ENCODE results near the gene GPBP1L1. TPM values are rescaled to one million over a fixed set of nuclear protein-coding genes. Genes with fewer than 3 reads are reported as not detected.
"Not testable (repeated sequence)": the region's sequence is repeated elsewhere in the genome, so short reads cannot be mapped to it uniquely, and the experiment has no call there.

GPBP1L1 gene, protein sequence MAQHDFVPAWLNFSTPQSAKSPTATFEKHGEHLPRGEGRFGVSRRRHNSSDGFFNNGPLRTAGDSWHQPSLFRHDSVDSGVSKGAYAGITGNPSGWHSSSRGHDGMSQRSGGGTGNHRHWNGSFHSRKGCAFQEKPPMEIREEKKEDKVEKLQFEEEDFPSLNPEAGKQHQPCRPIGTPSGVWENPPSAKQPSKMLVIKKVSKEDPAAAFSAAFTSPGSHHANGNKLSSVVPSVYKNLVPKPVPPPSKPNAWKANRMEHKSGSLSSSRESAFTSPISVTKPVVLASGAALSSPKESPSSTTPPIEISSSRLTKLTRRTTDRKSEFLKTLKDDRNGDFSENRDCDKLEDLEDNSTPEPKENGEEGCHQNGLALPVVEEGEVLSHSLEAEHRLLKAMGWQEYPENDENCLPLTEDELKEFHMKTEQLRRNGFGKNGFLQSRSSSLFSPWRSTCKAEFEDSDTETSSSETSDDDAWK
- polyA plus RNA-seq (ENCODE audit: insufficient read length in 3 of 3) = 100 to 1,000 TPM; 110 to 117 (median 115) TPM

- DNase-seq (ENCODE audit: low read depth in 3 of 3, low spot score in 2 of 3) = peak; percentile 91 to 93 (median 93)
Measured at GRCh38 chr1:45686288-45687013, at the start of gene GPBP1L1. Gene GPBP1L1 (minus strand): TSS chr1:45686533. CDS start chr1:45659087, 27,446 bp downstream.

- DNase-seq (ENCODE audit: low read depth in 3 of 3, low spot score in 2 of 3) = no peak
Measured at GRCh38 chr1:45730780-45731319, 44.5 kb upstream of the GPBP1L1 start.

DNA sequence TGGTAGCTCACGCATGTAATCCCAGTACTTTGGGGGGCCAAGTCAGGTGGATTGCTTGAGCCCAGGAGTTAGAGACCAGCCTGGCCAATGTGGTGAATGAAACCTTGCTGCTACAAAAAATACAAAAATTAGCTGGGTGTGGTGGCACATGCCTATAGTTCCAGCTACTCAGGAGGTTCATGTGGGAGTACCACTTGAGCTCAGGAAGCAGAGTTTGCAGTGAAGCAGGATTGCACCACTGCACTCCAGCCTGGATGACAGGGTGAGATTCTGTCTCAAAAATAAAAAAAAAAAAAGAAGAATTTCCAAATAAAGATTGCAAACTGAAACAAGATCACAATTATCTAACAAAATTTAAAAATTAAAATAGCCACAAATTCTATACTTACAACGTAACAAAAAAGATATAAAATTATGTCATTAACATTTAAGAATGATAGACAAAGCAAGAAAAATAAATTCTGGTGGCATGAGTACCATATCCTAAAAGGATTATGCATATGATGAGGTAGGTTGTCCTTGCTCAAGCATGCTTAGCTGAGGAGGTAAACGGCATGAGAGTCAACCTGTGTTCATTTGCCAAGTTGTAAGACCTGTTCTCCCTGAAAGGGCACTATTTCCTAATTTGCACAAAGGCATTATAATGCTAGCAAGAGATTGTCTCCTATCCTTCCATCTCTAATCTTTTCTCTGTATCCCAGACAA, 43.9 kb upstream of the GPBP1L1 start:
- DNase-seq (ENCODE audit: low read depth in 3 of 3, low spot score in 2 of 3) = peak in 1 of 3 donors; percentile 18

- not testable (repeated sequence) for DNase-seq (ENCODE audit: low read depth in 3 of 3, low spot score in 2 of 3)
Measured at GRCh38 chr1:45726007-45726406, 39.7 kb upstream of the GPBP1L1 start.

DNA sequence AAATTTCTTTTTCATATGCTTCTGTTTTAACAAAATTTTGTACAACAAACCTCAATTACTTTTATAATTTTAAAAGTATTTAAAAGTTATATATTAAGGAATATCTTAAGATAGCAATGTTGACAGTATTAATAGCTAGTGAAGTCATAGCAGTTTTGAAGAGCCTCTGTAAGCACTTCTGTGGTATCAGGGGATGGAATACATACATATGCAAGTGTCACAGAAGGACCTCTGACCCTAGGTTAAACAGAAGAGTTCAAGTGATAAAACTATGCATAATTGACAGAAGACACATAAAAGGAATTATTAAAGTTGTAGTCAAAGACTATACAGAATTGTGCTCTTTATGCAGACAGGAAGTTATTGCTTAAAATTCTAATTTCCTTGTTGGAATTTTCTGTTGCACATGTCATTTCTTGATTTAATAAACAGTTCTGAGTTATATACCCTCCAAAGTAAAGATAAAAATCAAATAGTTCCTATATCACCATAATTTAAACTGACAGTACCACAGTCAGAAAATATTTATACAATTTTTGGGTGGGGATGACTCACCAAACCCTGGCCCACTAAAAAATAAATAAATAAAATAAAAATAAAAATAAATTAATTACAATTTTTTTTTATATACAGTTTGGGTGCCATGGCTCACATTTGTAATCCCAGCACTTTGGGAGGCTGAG, 37.1 kb upstream of the GPBP1L1 start:
- DNase-seq (ENCODE audit: low read depth in 3 of 3, low spot score in 2 of 3) = no peak

DNA sequence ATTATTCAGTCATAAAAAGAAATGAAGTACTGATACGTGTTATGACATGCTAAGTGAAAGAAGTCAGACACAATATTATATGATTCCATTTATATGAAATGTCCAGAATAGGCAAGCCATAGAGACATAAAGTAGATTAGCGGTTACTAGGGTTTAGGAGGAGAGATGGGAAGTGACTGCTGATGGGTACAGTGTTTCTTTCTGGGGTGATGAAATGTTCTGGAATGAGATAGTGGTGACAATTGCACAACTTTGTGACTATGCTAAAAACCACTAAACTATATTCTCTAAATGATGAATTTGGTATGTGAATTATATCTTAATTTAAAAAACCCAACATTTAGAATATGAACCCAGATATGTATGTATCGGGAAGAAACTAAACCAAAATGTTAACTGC, 36.5 kb upstream of the GPBP1L1 start:
- no peak for DNase-seq (ENCODE audit: low read depth in 3 of 3, low spot score in 2 of 3)

DNA sequence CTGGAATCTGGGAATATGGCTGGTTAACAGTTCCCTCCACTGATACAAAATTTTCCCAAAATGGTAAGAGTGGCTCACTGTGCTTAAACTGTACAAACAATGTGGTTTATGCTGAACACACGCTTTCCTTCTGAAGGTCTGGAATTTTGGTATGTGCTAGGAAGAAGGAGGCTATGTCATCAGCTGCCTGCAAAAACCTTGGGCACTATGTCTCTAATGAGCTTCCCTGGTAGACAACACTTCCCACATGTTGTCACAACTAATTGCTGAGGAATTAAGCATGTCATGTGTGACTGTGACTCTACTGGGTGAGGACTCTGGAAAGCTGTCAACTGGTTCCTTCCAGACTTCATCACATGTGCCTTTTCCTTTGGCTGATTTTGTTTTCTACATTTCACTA, 34.9 kb upstream of the GPBP1L1 start:
- no peak for DNase-seq (ENCODE audit: low read depth in 3 of 3, low spot score in 2 of 3)

DNA sequence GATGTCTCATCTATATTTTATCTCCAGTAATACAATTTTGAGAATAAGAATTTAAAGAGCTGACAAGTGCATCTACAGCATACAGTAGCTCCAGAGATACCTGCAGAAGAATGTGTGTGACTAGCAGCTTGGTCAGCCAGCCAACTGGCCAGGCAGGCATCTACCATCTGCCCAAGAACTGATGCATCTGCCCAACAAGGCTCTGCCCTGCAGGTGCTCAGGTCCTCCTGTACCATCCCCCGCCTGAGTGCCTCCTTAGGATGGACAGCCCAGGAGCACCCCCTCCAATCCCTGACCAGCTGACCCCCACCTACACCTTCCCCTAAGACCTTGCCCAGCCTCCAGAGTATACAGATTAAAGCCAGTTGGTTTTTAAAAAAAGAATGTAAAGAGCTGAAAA, 32.0 kb upstream of the GPBP1L1 start:
- no peak for DNase-seq (ENCODE audit: low read depth in 3 of 3, low spot score in 2 of 3)

DNA sequence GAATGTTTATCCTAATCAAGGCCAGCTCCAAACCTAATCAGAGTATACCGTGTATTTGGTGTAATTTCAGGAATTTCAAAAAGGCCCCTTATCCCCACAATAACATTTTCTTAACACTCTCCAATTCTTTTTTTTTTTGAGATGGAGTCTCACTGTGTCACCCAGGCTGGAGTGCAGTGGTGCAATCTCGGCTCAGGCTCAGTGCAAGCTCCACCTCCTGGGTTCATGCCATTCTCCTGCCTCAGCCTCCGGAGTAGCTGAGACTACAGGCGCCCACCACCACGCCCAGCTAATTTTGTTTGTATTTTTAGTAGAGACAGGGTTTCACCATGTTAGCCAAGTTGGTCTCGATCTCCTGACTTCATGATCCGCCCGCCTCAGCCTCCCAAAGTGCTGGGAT, 31.1 kb upstream of the GPBP1L1 start:
- not testable (repeated sequence) for DNase-seq (ENCODE audit: low read depth in 3 of 3, low spot score in 2 of 3)

DNA sequence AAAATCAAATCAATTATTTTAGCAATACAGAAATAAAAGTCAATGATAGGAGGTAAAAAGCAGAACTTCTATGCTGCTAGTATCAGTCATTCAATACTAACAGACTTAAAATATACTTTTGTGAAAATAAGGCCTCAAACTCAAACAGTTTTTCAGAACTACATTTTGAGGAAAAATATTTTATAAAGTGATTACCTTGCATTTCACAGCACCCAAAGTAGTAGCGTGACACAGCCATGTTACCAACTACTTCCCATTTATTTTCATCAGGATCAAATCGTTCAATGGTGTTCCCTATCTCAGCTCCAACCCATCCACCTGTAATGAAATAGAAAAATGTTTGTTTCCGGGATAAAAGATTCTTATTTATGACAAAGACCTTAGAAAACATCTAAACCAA, 30.4 kb upstream of the GPBP1L1 start:
- DNase-seq (ENCODE audit: low read depth in 3 of 3, low spot score in 2 of 3) = no peak

GRCh38 chr1:45713711-45714110, 27.4 kb upstream of the GPBP1L1 start:
- DNase-seq (ENCODE audit: low read depth in 3 of 3, low spot score in 2 of 3) = no peak

DNA sequence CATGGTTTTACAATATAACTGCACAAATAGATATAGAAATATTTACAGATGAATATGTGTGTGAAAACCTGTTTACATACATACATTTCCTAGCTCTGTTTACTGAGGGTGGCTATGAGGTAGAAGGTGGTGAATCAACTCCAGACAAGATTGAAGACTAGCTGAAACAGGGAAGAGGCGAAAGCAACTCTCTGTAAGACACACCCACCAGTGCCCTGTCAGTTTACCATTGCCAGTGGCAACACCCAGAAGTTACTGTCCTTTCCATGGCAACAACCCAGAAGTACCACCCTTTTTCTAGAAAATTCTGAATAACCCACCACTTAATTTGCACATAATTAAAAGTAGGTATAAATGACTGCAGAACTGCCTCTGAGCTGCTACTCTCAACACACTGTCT, 18.3 kb upstream of the GPBP1L1 start:
- DNase-seq (ENCODE audit: low read depth in 3 of 3, low spot score in 2 of 3) = no peak

- DNase-seq (ENCODE audit: low read depth in 3 of 3, low spot score in 2 of 3) = no peak
Measured at GRCh38 chr1:45694823-45695222, 8.5 kb upstream of the GPBP1L1 start.

DNA sequence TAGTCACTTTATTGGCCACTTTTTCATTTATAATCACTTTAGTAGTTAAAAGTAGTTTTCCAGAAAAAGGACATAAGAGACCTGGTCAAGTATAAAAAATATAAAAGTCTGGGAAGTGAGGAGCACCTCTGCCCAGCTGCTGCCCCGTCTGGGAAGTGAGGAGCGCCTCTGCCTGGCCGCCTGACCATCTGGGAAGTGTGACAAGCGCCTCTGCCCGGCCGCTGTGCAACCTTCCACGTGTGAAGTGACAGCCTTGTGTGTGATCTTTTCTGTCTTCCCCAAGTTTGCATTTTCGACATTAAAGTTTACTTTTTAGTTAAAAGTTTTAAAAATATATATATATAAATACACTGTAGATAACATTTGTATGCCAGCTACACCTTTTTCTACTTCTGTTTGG, 7.5 kb upstream of the GPBP1L1 start:
- DNase-seq (ENCODE audit: low read depth in 3 of 3, low spot score in 2 of 3) = not testable (repeated sequence)

DNA sequence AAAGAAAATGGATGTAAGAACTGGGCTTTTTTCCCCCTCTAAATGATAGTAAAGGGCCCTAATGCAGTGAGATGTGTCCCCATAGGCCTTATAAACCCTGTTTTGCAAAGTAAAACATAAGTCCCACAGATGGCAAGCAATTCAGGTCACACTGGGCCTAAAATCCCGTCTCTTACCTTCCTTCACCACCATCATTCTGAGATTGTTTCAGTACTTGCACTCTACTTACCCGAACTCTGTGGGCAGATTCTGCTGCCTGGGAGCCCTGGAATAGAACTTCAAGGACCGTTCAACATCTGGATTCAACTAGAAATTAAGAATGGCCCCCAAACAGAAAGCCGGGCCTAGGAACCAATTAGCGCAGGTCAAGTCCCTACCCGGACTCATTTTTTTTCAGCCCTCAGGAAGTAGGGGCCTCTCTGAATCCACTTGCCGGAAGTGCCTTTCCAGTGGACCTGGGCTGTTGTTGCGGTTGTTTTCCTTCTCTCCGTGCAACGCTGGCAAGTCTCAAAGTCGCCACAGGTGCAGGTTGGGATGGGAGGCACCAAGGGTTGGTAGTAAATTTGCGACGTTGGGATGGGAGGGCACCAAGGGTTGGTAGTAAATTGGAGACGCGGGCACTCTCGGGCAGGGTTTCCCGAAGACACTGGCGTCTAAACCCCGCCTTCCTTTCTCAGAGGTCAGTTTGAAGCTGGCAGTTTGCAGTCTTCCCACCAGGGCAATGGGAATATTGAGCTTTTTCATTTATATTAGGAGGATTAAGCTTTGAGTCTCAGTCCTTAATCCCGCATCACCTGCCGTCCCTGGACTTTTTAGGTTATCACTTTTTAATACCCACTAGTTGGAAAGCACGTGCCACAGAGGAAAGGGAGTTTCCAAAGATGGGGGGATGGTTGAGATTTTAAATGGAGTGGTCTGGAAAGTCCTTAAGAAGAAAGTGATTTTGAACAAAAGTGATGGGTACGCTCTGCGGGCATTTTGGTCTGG, 1.7 kb upstream of the GPBP1L1 start, which contains the start of gene TMEM69:
Gene TMEM69 (plus strand): TSS at position 428 of the 987 bp plus-strand sequence. CDS start 2,888 bp downstream, outside the sequence.
- peak; percentile 87 to 90 (median 88) for DNase-seq (ENCODE audit: low read depth in 3 of 3, low spot score in 2 of 3)

DNA sequence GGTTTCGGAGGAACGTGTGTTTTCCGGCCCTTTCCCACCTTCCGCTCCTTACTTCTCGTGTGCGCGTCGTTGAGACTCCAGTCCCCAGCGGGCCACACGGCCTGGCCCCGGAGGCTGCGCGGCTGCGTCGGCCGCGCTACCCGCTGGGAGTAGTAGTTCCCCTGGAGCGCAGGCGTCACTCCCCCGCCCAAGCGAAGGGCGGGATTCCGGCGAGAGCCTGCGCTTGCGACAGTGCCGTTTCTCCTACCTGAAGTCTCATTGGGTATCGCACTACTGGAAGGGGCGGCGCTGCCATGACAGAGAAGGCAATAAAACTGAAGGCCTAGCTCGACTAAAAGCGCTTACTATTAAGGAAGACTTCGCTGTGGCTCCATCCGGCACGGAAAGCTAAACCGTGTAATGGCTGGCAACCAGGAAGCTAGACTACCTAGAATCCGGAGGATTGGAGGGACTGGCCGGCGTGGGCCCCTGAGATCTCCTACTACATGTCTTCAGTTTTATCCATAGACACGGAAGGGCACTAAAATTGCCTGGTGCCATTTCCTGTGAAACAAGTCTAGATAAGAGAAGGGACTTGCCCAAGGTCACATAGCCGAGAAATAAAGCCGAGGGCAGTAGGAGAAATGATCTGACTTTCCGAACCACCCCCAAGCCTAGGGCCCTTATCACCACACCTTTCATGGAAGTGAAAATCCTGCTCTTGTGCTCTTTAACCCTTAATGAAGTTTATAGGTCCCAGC, 851 bp upstream of the GPBP1L1 start:
- peak; percentile 95 to 96 (median 95) for DNase-seq (ENCODE audit: low read depth in 3 of 3, low spot score in 2 of 3)

DNA sequence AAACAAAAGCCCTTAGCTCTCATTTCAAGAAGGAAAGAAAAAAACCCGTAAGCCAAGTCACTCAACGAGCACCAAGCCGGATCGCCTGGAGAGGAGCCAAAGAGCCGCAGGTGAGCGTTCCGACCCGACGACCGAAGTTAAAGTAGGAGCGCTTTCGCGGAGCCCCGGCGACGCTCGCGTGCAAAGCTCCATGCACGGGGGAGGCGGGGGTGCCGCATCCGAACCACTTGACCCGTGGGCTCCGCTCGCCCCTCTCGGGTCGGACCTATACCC, 382 bp downstream of the GPBP1L1 start:
- peak; percentile 56 to 68 (median 65) for DNase-seq (ENCODE audit: low read depth in 3 of 3, low spot score in 2 of 3)

DNA sequence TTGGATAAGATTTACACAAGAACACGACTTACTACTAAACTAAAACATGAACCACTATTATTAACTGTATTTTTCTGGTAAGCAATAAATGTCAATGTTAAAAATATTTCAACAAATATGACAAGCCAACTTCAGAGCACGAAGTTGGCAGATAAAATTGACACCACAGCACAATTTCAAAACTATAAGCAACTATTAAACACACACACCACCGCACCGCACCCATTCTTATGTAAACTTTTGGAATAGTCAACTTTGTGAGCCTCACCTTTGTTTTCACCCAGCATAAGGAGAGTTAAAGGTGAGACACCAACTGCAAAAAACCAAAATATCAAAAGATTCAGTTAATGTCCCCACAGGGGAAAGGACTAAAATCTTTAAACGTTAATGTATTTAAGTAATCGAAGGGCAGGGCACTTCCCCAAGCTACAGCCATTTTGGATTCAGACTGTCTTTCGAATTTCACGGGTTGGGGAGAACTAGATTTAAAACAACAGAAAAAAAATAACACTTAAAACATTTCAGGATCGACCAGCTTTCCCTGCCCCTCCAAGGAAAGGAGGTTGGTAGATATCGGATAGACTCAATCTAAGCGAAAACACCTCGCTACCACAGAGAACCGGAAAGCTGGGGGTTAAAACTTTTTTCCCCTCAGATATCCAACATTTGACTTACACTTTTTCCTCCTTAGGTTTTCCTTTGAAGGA, 872 bp downstream of the GPBP1L1 start:
- peak in 2 of 3 donors; percentile 7 to 36 for DNase-seq (ENCODE audit: low read depth in 3 of 3, low spot score in 2 of 3)
